NOMO-1 treated with DMSO at 0.1 percent for 48 hours (cell line): Measurements from ENCODE around the gene DLX6.
A peak's percentile ranks its signal among the peaks of the same experiment; 100 is the strongest.

Source experiments
- DNase-seq: peaks from one replicate; lab custom pipeline; 2025; ENCODE audit not compliant: unreplicated experiment; lab: John Stamatoyannopoulos, UW

DLX6 gene

DNA sequence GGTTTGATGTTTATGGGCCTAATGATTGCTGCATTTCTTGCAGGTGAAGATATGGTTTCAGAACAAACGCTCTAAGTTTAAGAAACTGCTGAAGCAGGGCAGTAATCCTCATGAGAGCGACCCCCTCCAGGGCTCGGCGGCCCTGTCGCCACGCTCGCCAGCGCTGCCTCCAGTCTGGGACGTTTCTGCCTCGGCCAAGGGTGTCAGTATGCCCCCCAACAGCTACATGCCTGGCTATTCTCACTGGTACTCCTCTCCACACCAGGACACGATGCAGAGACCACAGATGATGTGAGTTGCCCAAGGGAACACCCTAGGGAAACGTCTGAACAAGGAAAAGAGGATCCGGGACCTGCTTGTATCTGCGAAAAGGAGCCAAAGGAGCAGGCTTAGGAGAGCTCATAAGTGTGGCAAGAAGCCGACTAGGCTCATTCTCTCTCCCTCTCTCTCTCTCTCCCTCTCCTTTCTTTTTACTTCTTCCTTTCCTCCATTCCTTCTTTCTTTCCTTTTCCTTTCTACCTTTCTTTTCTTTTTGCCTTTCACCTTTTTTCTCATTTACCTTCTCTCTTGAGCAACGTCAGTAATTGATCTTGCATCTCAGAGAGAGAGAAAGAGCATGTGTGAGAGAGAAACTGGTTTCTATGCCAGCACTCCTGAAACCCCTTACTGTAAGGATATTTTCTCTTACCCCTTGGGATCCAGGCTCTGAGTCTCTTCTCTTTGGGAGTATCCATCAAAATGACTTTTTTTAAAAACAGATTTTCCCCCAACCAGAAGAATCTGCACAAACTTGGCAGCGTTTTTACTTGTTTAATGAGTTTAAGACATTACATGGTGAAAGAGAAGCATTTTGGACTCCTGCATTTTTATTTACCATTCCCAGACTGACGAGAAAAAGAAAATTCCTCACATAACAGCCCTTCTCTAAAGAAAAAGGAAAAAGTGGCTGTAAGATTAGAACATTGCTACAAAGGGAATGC is 4.7 kb downstream of the DLX6 start:
- no peak for DNase-seq

- no peak for DNase-seq
Measured at GRCh38 chr7:97011104-97011503, 5.8 kb downstream of the DLX6 start.

DNA sequence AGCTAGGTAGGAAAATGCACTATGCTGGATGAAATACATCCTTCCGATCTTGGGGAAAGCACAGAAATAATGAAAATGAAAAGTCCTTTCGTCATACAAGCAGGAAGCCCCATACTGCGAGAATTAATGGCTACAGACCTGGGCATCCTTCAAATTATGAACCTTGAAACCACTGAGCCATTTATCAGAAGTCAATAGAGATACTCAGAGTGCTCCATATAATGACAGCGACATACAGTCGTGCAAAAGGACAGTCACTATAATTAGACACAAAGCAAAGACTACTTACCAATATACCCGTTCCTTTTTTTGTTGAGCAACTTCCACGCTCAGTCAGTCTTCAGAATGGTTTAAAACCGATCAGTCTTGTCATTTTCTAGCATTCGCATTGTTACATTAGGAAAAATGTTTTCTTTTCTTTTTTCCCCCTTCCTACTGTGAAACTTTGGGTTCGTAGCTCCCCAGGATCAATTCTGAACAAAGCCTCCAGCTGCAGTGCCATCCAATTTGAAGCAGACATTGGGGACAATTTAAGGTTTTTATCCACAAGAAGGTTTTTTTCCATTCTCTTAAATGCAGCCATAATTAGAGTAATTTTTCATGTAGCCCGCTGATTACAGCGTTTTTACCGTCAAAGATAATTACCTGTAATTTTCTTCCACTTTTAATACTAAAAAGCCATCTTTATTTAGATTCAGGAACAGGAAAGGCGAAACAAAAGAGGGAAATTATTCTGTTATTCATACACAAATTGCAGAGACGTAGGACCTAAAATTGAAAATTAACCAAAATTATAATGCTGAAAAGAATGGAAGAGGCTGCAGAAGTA is 6.4 kb downstream of the DLX6 start:
- peak; percentile 94 for DNase-seq

GRCh38 chr7:97012365-97013133 is 7.2 kb downstream of the DLX6 start:
- no peak for DNase-seq

- DNase-seq, result no peak
Measured at GRCh38 chr7:97013134-97013844, 7.9 kb downstream of the DLX6 start.

- no peak for DNase-seq
Measured at GRCh38 chr7:97013845-97014134, 8.4 kb downstream of the DLX6 start.

- DNase-seq, result no peak
Measured at GRCh38 chr7:97014145-97014750, 8.9 kb downstream of the DLX6 start.

- DNase-seq, result no peak
Measured at GRCh38 chr7:97015279-97015678, 9.9 kb downstream of the DLX6 start.

DNA sequence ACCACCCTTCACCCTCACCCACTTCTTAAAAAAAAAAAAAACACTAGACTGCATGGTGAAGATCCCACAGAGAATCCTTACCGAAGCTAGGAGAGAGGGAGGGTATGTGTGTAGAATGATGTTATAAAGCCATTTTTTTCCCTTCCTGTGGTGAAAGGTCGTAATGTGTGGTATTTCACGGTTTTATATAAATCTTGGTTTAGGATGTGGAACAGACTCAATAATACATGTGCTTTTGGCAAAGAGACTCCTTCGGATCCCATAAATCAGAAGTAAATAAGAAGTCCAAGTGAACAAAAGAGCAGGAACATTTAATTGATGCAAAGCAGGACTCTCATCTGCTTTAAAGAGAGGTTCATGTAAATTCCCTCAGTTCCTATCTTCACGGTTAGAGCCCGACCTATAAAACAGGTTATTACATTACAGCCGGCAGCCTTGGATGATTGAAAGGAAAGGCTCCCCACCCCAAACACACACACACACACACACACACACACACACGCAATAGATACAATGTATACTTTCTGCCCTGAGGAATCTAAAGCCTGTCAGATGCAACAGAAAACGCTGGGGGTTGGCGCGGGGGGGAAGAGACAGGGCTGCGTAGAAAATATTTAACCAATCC is 10.5 kb downstream of the DLX6 start:
- DNase-seq, result no peak

DNA sequence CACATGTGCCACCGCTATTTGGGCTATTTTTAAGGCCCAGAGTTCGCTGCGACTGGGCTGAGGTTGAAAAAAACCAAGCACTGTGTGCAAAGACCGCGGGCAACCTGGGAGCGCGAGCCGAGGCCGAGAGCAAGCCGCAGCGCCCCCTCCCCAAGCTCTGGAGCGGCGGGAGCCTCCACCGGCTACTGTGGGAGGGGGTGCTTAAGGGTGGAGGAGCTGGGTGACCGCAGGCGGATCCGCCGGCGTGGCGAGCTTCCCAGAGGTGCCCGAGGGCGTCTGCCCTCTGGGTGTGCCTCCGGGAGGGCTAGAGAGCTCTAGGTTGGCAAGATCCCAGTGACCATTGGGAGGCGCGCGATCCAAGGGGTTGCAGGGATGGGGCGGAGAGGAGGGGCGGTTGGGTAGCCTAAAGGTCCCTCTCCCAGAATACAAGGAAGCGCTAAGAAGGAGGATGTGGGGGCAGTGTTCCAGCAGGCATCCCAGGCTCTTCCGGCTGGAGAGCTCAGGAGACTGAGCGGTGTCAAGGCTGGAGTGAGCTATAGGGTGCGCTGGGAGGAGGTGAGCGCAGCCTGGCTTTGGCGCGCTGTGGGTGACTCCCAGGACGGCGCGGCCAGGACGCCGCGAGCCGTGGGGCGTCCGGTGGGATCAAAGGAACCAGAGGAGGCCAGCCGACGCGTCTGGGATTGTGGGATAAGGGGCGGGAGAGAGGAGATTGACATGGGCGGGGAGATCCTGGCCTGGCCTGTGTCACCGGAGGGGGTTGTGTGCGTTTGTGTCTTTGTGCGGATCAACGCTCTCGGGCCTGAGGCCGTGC is 11.2 kb downstream of the DLX6 start:
- peak; percentile 42 for DNase-seq

GRCh38 chr7:97017192-97018125 is 12.1 kb downstream of the DLX6 start:
- no peak for DNase-seq

GRCh38 chr7:97018126-97018601 is 12.8 kb downstream of the DLX6 start:
- DNase-seq, result no peak

GRCh38 chr7:97018791-97019531 is 13.6 kb downstream of the DLX6 start:
- no peak for DNase-seq

- DNase-seq, result no peak
Measured at GRCh38 chr7:97019710-97020225, 14.4 kb downstream of the DLX6 start.

GRCh38 chr7:97020601-97020995 is 15.2 kb downstream of the DLX6 start:
- DNase-seq, result no peak

DNA sequence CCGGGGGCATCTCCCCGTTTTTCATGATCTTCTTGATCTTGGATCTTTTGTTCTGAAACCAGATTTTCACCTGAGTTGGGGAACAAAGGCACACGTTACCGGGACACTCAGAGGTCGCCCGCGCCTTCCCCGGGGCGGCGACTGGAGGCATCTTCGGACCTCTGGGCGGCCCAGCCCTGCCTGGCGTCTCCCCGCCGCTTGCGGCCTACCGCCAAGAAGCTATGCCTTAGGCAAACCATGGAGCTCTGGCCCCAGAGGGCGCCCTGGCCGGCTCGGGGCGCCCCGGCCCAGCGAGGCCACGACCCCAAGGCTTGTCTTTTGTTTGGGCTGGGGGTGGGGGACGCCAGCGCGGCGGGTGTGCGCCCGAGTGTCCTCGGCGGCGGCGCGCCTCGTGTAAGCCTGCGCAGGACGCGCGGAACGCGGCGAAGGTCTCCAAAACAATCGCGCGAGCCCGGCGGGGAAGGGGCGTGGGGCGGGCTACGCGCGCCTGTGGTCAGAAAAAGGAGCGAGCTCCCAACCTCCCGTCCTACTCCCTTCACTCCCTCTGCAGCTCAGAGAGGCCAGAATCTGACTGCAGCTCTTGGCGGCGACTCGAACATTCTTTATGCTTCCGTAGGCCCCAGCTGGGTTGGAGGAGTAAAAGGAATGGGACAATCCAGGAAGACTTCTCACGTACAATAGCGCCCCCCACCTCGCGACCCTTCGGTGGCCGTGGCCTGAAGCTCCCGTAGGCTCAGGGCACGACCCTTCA is 15.8 kb downstream of the DLX6 start:
- DNase-seq, result no peak
